ENCODE data around the gene MICU1.

The MICU1 gene

DNA sequence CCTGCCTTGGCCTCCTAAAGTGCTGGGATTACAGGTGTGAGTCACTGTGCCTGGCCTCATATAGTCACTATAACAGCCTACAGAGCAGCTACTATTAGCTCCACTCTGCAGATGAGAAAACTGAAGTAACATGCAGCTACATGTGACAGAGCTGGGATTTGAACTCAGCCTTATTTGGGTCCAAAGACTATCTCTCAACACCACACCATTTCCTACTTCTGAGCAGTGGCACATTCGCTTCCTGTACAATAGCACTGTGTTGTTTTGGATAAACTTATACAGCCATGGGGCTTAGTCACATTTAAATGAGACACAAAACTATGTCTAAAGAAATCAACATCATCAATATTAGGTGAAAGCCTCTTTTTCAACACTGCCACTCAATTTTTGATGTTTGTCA lies 201.3 kb downstream of the MICU1 start:
- TF ChIP-seq, protein P1, sequence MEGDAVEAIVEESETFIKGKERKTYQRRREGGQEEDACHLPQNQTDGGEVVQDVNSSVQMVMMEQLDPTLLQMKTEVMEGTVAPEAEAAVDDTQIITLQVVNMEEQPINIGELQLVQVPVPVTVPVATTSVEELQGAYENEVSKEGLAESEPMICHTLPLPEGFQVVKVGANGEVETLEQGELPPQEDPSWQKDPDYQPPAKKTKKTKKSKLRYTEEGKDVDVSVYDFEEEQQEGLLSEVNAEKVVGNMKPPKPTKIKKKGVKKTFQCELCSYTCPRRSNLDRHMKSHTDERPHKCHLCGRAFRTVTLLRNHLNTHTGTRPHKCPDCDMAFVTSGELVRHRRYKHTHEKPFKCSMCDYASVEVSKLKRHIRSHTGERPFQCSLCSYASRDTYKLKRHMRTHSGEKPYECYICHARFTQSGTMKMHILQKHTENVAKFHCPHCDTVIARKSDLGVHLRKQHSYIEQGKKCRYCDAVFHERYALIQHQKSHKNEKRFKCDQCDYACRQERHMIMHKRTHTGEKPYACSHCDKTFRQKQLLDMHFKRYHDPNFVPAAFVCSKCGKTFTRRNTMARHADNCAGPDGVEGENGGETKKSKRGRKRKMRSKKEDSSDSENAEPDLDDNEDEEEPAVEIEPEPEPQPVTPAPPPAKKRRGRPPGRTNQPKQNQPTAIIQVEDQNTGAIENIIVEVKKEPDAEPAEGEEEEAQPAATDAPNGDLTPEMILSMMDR (IDR thresholded peaks at IDR 0.05; ENCODE audit: control insufficient read depth, extremely low read depth, insufficient read depth), result no peak
- no peak for DNase-seq (ENCODE audit: low read depth)
- no peak overlapping the region for H3K4me3 ChIP-seq (ENCODE audit: low read depth, low read length)

DNA sequence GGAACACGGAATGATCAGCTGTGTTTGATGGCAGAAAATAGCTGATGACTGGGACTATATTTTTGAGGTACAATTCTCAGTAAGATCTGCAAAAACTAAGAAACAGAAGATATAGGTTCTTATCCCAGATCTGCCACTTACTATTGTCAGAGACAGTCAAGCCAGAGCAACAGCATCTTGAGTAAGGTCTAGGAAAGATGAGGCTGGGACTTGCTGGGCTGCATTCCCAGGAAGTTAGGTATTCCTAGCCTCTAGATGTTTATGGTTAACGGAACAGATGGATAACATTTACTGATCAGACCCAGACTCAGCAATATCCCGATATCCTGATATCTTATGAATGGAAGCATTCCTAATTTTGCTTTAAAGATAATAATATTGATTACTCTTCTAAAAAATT lies 202.5 kb downstream of the MICU1 start:
- TF ChIP-seq, protein P1 (IDR thresholded peaks at IDR 0.05; ENCODE audit: control insufficient read depth, extremely low read depth, insufficient read depth), result no peak
- no peak for DNase-seq (ENCODE audit: low read depth)
- H3K4me3 ChIP-seq (ENCODE audit: low read depth, low read length), result no peak overlapping the region

DNA sequence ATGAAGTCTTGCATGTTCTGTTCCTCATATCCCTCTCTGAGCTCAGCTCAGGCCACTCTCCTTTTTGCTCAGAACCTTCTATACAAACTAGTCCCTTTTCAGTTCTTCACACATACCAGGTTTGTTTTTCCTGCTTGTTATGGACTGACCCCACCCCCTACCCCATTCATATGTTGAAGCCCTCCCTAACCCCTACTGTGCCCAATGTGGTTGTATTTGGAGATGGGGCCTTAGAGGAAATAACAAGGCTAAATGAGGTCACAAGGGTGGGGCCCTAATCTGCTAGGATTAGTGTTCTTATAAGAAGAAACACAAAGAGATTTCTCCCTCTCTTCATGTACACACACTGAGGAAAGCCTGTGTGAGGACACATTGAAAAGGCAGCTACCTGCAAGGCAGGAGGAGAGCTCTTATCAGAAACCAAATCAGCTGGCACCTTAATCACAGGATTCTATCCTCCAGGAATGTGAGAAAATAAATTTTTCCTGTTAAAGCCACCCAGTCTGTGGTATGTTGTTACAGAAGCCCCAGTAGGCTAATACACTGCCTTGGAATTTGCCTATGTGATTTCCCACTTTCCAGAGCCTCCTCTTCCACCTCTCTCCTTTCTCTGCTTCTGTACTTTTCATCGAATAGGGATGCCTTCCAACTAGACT lies 203.9 kb downstream of the MICU1 start:
- no peak overlapping the region for H3K4me3 ChIP-seq (ENCODE audit: low read depth, low read length)
- TF ChIP-seq, protein P1 (IDR thresholded peaks at IDR 0.05; ENCODE audit: control insufficient read depth, extremely low read depth, insufficient read depth), result no peak
- no peak for DNase-seq (ENCODE audit: low read depth)

DNA sequence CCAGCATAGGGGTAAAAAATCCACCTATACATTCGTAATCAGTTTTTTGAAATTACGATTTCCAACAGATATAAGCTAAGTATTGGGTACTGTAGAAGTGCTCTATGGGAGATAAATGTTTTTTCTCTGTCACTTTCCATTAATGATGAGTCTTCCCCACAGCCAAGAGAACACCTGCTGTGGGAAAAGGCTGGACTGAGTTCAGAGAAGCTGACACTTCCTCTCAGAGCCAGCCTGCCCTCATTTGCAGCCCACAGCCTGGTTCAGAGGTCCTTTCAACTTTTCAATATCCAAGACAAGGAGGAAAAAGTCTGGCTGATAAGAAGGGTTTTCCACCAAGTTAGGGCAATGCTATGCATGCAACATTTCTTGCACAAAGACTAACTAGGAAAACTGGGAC lies 206.6 kb downstream of the MICU1 start:
- TF ChIP-seq, protein P1 (IDR thresholded peaks at IDR 0.05; ENCODE audit: control insufficient read depth, extremely low read depth, insufficient read depth), result no peak
- no peak for DNase-seq (ENCODE audit: low read depth)
- H3K4me3 ChIP-seq (ENCODE audit: low read depth, low read length), result no peak overlapping the region

DNA sequence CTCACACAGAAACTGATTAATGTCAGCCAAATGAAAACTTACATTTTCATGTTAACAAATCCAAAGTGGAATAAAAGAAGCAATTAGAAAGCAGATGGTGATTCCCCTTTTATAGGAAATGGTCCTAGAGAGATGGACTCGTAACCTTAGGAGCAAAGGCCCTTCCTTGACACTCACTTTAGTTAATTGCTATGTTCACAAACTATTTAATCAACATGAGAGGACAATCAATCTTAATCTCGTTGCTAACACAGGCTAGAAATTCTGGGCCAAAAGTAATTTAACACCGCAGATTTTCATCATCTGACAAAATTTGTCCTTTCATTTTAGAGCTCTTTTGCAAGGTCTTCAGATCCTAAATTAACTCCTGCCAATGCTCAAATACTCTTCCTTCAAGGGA lies 207.2 kb downstream of the MICU1 start:
- H3K4me3 ChIP-seq (ENCODE audit: low read depth, low read length), result no peak overlapping the region
- TF ChIP-seq, protein P1 (IDR thresholded peaks at IDR 0.05; ENCODE audit: control insufficient read depth, extremely low read depth, insufficient read depth), result no peak
- no peak for DNase-seq (ENCODE audit: low read depth)

DNA sequence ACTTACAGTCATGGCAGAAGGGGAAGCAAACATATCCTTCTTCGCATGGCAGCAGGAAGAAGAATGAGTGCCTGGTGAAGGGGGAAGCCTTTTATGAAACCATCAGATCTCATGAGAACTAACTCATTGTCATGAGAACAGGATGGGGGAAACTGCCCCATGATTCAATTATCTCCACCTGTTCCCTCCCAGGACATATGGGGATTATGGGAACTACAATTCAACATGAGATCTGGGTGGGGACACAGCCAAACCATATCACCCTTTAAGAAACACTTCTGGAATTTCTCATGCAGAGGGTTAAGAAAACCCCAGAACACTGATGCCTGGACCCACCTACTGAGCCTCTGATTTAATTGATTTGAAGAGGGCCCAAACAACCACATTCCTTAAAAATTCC lies 207.9 kb downstream of the MICU1 start:
- DNase-seq (ENCODE audit: low read depth), result no peak
- H3K4me3 ChIP-seq (ENCODE audit: low read depth, low read length), result no peak overlapping the region
- TF ChIP-seq, protein P1 (IDR thresholded peaks at IDR 0.05; ENCODE audit: control insufficient read depth, extremely low read depth, insufficient read depth), result no peak

DNA sequence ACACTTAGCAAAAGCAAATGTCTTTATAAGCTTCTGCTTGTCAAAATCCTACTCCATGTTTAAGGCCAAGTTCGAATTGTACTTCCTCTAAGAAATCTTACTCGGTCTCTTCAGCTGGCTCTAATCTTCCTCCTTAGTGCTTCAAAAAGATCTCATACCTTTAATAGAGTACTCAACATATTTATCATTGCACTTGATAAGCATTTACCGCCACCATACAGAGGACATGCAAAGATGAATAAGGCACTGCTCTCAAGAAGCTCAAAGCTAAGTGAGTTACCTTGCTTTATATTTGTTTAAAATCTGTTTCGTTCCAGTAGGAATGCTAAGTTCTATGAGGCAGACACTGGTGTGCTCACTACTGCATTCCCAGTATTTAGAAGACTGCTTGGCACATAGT lies 209.2 kb downstream of the MICU1 start:
- no peak overlapping the region for H3K4me3 ChIP-seq (ENCODE audit: low read depth, low read length)
- no peak for DNase-seq (ENCODE audit: low read depth)
- TF ChIP-seq, protein P1 (IDR thresholded peaks at IDR 0.05; ENCODE audit: control insufficient read depth, extremely low read depth, insufficient read depth), result no peak

Data from LNCaP clone FGC (cell line).